Ishikawa (cell line): Measurements from ENCODE around the gene EFS.

Experiments
- CEBPB ChIP-seq: IDR thresholded peaks from 2 replicates; pipeline ENCODE4 v1.6.1; 2012
- CREB1 ChIP-seq: IDR thresholded peaks from 2 replicates; pipeline ENCODE4 v1.6.1; 2012; ENCODE audit warnings: low read depth
- EP300 ChIP-seq: IDR thresholded peaks from 2 replicates; pipeline ENCODE4 v1.6.1; 2012; ENCODE audit warnings: borderline replicate concordance
- FOXM1 ChIP-seq: IDR thresholded peaks from 2 replicates; pipeline ENCODE4 v1.6.1; 2012; ENCODE audit warnings: low read depth, borderline replicate concordance
- MAX ChIP-seq: IDR thresholded peaks from 2 replicates; pipeline ENCODE4 v1.6.1; 2012
- RAD21 ChIP-seq: IDR thresholded peaks from 2 replicates; pipeline ENCODE4 v1.6.1; 2012; ENCODE audit warnings: low read depth
- TCF12 ChIP-seq: IDR thresholded peaks from 2 replicates; pipeline ENCODE4 v1.6.1; 2012; ENCODE audit warnings: low read depth
- USF1 ChIP-seq: IDR thresholded peaks from 2 replicates; pipeline ENCODE4 v1.6.1; 2012
- YY1 ChIP-seq: IDR thresholded peaks from 2 replicates; pipeline ENCODE4 v1.6.1; 2012; ENCODE audit warnings: low read depth
- ZBTB7A ChIP-seq: IDR thresholded peaks from 2 replicates; pipeline ENCODE4 v1.6.1; 2012; ENCODE audit warnings: low read depth
- TF ChIP-seq, protein P1 (sequence below): IDR thresholded peaks from 2 replicates; pipeline ENCODE4 v1.6.1; 2012; ENCODE audit warnings: low read depth, mild to moderate bottlenecking

- TF ChIP-seq FOXM1 (no peak), MAX (no peak), RAD21 (no peak), EP300 (no peak), CEBPB (no peak), TCF12 (no peak), USF1 (no peak), YY1 (no peak), ZBTB7A (no peak), CREB1 (no peak)
- TF ChIP-seq, protein P1, sequence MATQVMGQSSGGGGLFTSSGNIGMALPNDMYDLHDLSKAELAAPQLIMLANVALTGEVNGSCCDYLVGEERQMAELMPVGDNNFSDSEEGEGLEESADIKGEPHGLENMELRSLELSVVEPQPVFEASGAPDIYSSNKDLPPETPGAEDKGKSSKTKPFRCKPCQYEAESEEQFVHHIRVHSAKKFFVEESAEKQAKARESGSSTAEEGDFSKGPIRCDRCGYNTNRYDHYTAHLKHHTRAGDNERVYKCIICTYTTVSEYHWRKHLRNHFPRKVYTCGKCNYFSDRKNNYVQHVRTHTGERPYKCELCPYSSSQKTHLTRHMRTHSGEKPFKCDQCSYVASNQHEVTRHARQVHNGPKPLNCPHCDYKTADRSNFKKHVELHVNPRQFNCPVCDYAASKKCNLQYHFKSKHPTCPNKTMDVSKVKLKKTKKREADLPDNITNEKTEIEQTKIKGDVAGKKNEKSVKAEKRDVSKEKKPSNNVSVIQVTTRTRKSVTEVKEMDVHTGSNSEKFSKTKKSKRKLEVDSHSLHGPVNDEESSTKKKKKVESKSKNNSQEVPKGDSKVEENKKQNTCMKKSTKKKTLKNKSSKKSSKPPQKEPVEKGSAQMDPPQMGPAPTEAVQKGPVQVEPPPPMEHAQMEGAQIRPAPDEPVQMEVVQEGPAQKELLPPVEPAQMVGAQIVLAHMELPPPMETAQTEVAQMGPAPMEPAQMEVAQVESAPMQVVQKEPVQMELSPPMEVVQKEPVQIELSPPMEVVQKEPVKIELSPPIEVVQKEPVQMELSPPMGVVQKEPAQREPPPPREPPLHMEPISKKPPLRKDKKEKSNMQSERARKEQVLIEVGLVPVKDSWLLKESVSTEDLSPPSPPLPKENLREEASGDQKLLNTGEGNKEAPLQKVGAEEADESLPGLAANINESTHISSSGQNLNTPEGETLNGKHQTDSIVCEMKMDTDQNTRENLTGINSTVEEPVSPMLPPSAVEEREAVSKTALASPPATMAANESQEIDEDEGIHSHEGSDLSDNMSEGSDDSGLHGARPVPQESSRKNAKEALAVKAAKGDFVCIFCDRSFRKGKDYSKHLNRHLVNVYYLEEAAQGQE, result no peak
These were observed 17.9 kb upstream of the EFS start for GRCh38 chr14:23382731-23383440.
